Effector memory CD4-positive, alpha-beta T cell (primary cell): ENCODE results near the gene LUC7L.
"Not testable (repeated sequence)": the region's sequence is repeated elsewhere in the genome, so short reads cannot be mapped to it uniquely, and the experiment has no call there.

ENCODE experiments used
- DNase-seq, 3 donors: peaks; one replicate each; pipeline ENCODE4 v3.0.0-alpha.2; 2020
- H3K27ac ChIP-seq: 2 replicates; pipeline ENCODE4 v1.7.0; 2013; ENCODE audit warnings: mild to moderate bottlenecking, low read length, moderate library complexity; ENCODE audit not compliant: insufficient read depth, poor library complexity, severe bottlenecking
- H3K27me3 ChIP-seq: replicated peaks from 2 replicates; pipeline ENCODE4 v1.7.0; 2013; ENCODE audit warnings: mild to moderate bottlenecking, low read length; ENCODE audit not compliant: insufficient read depth, control insufficient read depth, poor library complexity, severe bottlenecking
- H3K36me3 ChIP-seq: 2 replicates; pipeline ENCODE4 v1.7.0; 2013; ENCODE audit warnings: mild to moderate bottlenecking, low read length, moderate library complexity; ENCODE audit not compliant: control insufficient read depth, insufficient read depth
- H3K4me1 ChIP-seq: 2 replicates; pipeline ENCODE4 v1.7.0; 2013; ENCODE audit warnings: low read length, mild to moderate bottlenecking; ENCODE audit not compliant: control insufficient read depth, insufficient read depth, poor library complexity, severe bottlenecking
- H3K4me3 ChIP-seq: 2 replicates; pipeline ENCODE4 v1.7.0; 2013; ENCODE audit warnings: low read length, low read depth, mild to moderate bottlenecking; ENCODE audit not compliant: insufficient read depth, poor library complexity, severe bottlenecking
- H3K9me3 ChIP-seq: 2 replicates; pipeline ENCODE4 v1.7.0; 2013; ENCODE audit warnings: mild to moderate bottlenecking, low read length, moderate library complexity; ENCODE audit not compliant: control insufficient read depth

Gene LUC7L

DNA sequence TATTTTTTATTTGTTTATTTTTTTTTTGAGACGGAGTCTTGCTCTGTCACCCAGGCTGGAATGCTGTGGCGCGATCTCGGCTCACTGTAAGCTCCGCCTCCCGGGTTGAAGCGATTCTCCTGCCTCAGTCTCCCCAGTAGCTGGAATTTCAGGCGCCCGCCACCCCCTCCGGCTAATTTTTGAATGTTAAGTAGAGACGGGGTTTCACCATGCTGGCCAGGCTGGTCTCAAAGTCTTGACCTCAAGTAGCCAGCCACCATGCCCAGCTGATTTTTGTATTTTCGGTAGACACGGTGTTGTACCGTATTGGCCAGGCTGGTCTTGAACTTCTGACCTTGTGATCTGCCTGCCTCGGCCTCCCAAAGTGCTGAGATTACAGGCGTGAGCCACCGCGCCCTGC, 1.1 kb upstream of the LUC7L start:
- not testable (repeated sequence) for DNase-seq, H3K4me1 ChIP-seq, H3K27me3 ChIP-seq, H3K27ac ChIP-seq, H3K4me3 ChIP-seq, H3K9me3 ChIP-seq
- H3K36me3 ChIP-seq = peaks cover 22% of the 10 kb centered on the region

DNA sequence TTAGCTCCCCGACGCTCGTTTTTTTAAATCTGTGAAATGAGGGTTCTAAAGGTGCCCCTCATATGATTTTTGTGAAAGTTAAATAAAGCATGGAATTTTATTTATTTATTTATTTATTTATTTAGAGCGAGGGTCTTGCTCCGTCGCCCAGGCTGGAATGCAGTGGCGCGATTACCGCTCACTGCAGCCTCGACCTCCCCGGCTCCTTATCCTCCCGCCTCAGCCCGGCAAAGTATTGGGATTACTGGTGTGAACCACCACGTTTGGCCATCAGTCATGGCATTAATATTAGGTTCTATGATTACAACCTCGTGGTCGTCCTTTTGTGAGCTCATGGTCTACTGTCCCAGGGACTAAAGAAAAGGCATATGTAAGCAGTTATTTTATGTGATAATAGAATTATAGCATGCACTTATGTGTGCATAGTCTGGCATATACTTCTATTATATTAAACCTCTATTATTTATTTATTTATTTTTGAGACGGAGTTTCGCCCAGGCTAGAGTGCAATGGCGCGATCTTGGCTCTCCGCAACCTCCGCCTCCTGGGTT, 557 bp upstream of the LUC7L start:
- Histone ChIP-seq H3K27ac (peak overlapping the region; percentile 94), H3K4me3 (peak overlapping the region; percentile 77), H3K36me3 (peaks cover 26% of the 10 kb centered on the region), H3K9me3 (no peaks in the 10 kb centered on the region), H3K4me1 (peaks cover 5% of the 10 kb centered on the region), H3K27me3 (no peaks in the 10 kb centered on the region)
- DNase-seq = no peak

DNA sequence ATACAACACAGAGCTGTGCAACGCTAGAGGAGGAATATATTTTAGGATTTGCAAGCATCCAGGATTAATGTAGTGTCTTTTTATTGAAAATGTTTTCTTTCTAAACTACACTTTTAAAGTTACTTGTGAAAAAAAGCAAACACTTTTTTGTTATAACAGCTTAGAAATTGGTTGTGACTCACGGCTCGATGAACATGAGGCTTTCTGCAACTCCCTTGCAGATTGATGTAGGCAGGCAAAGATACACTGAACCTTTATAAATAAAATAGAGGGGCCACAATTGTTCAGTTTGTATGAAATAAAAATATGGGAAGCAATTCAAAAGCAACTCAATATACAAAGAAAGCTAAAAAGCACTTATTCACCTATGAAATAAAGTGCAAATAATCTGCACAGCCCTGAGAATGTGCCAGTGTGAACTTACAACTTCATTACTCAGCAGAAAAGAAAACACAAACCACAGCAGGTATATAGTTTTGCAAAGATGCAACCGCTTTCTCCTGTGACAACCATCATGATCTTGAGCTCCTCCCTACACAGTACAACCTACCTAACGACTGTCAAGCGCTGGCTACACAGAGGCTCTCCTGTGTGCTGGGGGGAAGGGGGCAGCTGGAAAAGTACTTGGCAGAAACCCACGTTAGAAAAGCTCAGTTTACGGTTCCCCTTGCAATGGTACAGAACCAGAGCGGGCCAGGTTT, 948 bp downstream of the LUC7L start:
- H3K36me3 ChIP-seq = peaks cover 40% of the 10 kb centered on the region
- H3K27me3 ChIP-seq = no peaks in the 10 kb centered on the region
- peaks cover 5% of the 10 kb centered on the region for H3K4me1 ChIP-seq
- H3K4me3 ChIP-seq = peak overlapping the region; percentile 77
- H3K27ac ChIP-seq = peak overlapping the region; percentile 94
- no peaks in the 10 kb centered on the region for H3K9me3 ChIP-seq
- DNase-seq = no peak

DNA sequence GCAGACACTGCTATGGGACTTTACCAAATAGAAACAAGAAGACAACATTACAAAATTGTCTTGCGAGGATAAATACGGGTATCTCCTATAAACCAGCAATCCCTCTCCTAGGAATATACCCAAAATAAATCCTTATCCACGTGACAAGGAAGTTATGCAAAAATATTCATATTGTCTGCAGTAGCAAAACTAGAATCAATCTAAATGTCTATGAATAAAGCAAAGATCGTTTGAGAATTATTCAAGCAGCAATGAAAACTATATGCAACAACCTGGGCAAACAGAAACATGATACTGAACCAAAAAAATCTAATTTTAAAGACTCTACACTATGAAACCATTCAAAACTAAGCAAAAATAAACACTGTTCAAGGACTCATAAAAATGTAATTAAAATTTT, 9.2 kb downstream of the LUC7L start:
- Histone ChIP-seq H3K4me1 (no peaks in the 10 kb centered on the region), H3K9me3 (no peaks in the 10 kb centered on the region), H3K36me3 (peaks cover 58% of the 10 kb centered on the region), H3K27me3 (no peaks in the 10 kb centered on the region), H3K4me3 (no peak overlapping the region), H3K27ac (no peak overlapping the region)
- no peak for DNase-seq

- H3K27me3 ChIP-seq = no peaks in the 10 kb centered on the region
- H3K4me3 ChIP-seq = no peak overlapping the region
- no peaks in the 10 kb centered on the region for H3K4me1 ChIP-seq
- DNase-seq = no peak
- no peak overlapping the region for H3K27ac ChIP-seq
- H3K36me3 ChIP-seq = peaks cover 67% of the 10 kb centered on the region
- H3K9me3 ChIP-seq = no peaks in the 10 kb centered on the region
These were observed 16.2 kb downstream of the LUC7L start for GRCh38 chr16:212999-213398.

- H3K9me3 ChIP-seq, H3K4me1 ChIP-seq, H3K4me3 ChIP-seq, H3K27ac ChIP-seq, DNase-seq, H3K27me3 ChIP-seq: not testable (repeated sequence)
- H3K36me3 ChIP-seq = peaks cover 70% of the 10 kb centered on the region
These were observed 17.5 kb downstream of the LUC7L start for GRCh38 chr16:211631-212180.

DNA sequence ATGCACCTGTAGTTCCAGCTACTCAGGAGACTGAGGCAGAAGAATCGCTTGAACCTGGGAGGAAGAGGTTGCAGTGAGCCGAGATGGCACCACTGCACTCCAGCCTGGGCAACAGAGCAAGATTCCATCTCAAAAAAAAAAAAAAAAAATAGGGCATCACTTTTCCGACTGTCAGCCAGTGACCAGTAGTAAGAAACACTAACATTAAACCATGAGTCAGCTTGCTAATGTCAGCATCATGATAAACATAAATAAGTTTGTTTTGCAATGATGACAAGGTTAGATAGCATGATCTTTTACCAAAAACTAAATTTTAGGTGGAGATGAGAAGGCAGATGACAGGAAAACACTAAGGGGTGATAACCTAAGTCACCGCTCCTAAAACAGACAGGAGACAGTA, 19.9 kb downstream of the LUC7L start:
- H3K27ac ChIP-seq, H3K27me3 ChIP-seq, H3K4me1 ChIP-seq, H3K4me3 ChIP-seq, H3K9me3 ChIP-seq, DNase-seq: not testable (repeated sequence)
- peaks cover 79% of the 10 kb centered on the region for H3K36me3 ChIP-seq

GRCh38 chr16:204046-204445, 25.2 kb downstream of the LUC7L start:
- H3K4me1 ChIP-seq, H3K4me3 ChIP-seq: not testable (repeated sequence)
- peaks cover 58% of the 10 kb centered on the region for H3K36me3 ChIP-seq

DNA sequence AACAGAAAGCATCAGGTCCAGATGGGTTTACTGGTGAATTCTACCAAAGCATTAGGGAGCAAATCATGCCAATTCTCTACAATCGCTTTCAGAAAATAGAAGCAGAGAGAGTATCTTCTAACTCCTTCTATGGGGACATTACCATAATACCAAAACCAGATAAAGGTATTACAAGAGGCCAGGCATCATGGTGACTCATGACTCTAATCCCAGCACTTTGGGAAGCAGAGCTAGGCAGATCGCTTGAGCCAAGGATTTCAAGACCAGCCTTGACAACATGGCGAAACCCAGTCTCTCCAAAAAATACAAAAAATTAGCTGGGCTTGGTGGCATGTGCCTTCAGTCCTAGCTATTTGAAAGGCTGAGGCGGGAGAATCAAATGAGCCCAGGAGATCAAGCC, 26.0 kb downstream of the LUC7L start:
- H3K4me3 ChIP-seq = no peak overlapping the region
- H3K36me3 ChIP-seq = peaks cover 61% of the 10 kb centered on the region
- DNase-seq = no peak
- no peaks in the 10 kb centered on the region for H3K27me3 ChIP-seq
- H3K9me3 ChIP-seq = no peaks in the 10 kb centered on the region
- no peaks in the 10 kb centered on the region for H3K4me1 ChIP-seq
- no peak overlapping the region for H3K27ac ChIP-seq

More at GRCh38 chr16:204046-204445, 25.2 kb downstream of the LUC7L start:
- not testable (repeated sequence) for H3K27me3 ChIP-seq, H3K27ac ChIP-seq, DNase-seq, H3K9me3 ChIP-seq

DNA sequence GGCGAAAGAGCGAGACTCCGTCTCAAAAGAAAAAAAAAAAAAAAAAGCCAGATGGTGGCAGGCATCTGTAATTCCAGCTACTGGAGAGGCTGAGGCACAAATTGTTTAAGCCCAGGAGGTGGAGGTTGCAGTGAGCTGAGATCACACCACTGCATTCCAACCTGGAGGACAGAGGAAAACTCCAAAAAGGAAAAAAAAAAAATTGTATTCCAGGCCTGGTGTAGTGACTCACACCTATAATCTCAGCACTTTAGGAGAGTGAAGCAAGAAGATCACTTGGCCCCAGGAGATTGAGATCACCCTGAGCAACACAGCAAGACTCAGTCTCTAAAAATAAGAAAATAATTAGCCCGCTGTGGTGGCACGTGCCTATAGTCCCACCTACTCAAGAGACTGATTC, 28.9 kb downstream of the LUC7L start:
- no peak for DNase-seq
- no peaks in the 10 kb centered on the region for H3K4me1 ChIP-seq
- H3K27ac ChIP-seq = no peak overlapping the region
- no peak overlapping the region for H3K4me3 ChIP-seq
- H3K27me3 ChIP-seq = no peaks in the 10 kb centered on the region
- no peaks in the 10 kb centered on the region for H3K9me3 ChIP-seq
- peaks cover 53% of the 10 kb centered on the region for H3K36me3 ChIP-seq
